Stimulated activated naive CD4-positive, alpha-beta T cell treated with Interleukin-2 at 50 U/mL for 16 hours (primary cell): Measurements from ENCODE around the gene NUTM2A.
"Not testable (repeated sequence)": the region's sequence is repeated elsewhere in the genome, so short reads cannot be mapped to it uniquely, and the experiment has no call there.

Experiments used
- DNase-seq: peaks from one replicate; lab custom pipeline; 2025; lab: John Stamatoyannopoulos, UW

The NUTM2A gene

GRCh38 chr10:87247335-87247734 is 22.1 kb downstream of the NUTM2A start:
- not testable (repeated sequence) for DNase-seq

- not testable (repeated sequence) for DNase-seq
Observed at GRCh38 chr10:87248818-87249353, 23.6 kb downstream of the NUTM2A start.

GRCh38 chr10:87280749-87281392 is 55.6 kb downstream of the NUTM2A start:
- DNase-seq = not testable (repeated sequence)
